Erythroblast (primary cell): ENCODE data around the gene VAC14.

Experiments
- DNase-seq, 2 experiments: peaks; one replicate each; lab custom pipeline; 2025; lab: John Stamatoyannopoulos, UW
- GATA1 ChIP-seq: IDR thresholded peaks from 2 replicates; pipeline ENCODE4 v1.6.1; 2011; ENCODE audit warnings: low read depth, mild to moderate bottlenecking, control low read depth, low read length, moderate library complexity
- POLR2A ChIP-seq: IDR thresholded peaks from 2 replicates; pipeline ENCODE4 v1.6.1; 2011; ENCODE audit warnings: mild to moderate bottlenecking, low read length

Gene VAC14

DNA sequence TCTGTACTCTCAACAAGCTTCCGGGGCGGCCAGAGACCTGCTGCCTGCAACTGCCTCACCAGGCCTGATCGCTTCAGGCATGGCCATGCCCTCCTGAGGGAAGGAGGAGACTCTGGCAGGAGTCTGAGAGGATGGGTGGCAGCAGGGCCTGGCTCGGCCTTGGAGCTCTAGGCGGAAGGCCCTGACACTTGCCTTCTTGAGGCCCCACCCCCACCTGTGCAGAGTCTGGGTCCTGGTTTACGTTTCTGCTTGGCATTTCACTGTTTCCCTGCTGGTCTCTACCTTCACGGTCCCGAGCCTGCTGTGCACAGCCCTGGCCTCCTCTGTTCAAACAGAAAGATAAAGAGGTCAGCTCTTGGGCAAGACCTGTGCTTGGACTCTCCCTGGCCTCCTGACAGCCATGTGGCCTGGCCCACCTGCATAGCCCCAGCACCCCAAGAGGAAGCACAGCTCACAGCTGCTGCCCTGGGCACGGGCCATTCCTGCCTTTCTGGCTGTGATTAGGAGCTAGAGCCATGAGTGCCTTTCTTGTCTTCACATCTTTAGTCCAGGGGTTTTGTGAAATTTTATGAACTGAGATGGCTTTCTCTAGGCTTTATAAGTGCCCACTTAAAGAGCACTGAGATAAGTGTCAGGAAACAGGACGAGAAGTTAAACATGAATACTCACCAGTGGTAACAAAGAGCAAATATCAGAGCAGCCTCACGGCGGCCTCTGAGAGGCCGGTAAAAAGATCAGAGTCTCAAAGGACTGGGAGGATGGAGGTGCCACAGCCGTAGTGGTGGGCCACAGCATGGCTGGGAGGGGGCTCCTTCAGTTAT lies 89.5 kb downstream of the VAC14 start:
- TF ChIP-seq POLR2A: no peak
- no peak for TF ChIP-seq GATA1
- DNase-seq: no peak

DNA sequence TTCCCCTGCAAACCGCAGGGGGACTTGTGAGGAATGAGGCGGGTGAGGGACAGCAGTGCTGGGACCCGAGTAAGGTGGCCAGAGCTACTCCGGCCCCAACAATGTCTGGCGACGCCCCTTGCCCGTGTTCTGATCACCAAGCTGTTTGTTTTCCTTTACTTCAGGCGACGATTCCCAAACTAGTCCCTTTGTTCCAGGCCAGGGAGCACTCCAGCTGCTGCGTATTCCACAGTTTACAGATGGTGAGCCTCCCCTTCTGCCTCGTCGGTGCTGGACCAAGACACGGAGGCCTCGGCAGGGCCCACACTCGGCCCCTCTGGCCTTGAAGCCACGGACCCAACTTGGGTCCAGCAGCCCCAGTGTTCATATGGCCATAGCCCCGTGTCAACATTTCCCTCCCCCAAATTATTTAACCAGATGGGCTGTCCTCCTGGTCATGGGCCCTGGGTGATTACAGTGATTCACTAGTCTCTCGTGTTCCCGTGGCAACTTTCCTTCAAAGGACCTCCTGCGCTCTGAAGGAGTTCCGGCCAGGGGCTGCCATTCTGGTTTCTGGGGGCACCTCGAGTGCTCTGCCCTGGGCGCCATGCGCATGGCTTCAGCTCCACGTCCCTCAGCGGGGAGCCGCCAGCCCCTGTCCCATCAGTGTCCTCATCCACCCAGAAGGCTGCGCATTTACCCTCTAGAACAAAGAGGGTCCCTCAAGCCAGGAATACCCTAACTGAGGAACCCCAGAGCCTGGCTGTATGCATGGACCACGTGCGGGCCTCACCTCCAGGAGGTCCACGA lies 90.3 kb downstream of the VAC14 start:
- no peak for TF ChIP-seq POLR2A
- no peak for TF ChIP-seq GATA1
- no peak for DNase-seq

DNA sequence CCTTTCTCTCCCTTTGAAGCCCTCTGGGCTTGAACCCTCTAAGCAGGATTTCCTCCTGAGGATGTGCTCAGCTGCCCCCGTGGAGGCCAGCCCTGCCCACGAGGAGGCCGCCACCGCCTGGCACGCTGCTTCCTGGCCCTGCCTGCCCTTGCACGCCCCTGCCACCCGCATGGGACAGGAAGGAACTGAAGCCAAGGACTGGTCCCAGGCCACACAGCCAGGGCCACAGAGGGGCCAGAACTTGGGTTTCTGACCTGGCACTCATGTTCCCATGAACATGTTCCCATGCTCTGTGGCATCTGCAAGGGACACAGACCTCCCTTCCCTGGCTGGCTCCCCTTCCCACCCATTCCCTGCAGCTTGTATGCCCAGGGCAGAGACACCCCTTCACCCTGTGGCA lies 91.0 kb downstream of the VAC14 start:
- TF ChIP-seq GATA1 (no peak), POLR2A (no peak)

DNA sequence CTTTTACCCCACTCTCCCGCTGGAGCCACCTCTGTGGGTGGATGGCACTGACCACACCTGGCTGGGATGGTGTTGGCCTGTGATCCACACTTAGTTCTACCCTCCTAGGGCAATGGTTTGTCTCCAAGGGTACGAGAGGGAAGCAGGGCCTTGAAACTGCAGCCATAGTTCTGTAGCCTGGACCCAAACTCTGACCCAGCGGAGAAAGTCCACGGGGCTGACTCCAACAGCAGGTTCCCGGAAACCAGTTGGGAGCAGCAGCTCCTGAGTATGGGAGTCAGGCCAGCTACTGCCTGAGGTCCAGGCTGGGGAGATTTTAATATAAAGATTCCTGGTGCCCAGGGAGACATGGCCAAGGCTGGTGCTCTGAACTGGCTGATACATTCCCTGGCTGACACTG lies 91.5 kb downstream of the VAC14 start:
- TF ChIP-seq GATA1: no peak
- TF ChIP-seq POLR2A: no peak
- no peak for DNase-seq

More for the DNA sequence above, 91.0 kb downstream of the VAC14 start:
- no peak for DNase-seq

DNA sequence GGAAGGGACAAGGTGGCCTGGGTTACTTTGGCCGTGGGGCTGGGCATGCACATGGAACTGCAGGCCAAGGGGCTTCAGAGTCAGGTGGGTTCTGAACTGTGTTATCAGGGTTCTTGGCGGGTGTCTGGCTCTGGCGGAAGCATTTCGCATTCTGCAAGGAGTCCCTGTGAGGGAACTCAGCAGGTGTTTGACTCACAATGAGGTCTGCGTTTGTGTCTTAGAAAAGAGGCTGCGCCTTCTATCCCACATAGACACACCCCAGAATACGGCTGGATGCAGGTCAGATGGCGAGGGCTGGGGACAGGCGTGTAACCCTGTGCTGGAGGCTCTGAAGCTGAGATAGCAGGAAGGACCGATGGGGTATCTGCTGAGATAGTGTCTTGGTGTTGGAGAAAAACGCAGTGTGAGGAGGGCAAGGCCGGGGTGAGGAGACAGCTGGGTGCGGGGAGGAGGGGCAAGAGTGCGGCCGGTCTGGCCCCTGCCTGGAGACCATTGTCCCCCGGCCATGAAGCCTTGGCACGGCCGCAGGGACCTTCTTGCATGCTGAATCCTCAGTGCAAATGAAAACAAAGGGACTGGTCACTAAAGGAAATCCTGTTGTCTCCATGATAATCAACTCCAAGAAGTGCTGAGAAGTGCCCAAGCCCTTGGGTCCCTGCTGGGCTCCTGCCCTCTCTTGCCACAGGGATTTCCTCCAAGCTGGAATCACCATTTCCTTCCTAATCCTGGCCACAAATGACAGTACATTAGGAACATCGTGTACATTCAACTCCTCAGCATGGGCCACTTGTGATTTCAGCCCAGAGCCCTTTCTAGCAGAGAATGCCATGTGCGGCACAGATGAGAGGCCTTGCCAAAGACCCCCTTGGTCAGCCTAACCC lies 92.4 kb downstream of the VAC14 start:
- no peak for TF ChIP-seq POLR2A
- TF ChIP-seq GATA1: no peak
- DNase-seq: no peak

DNA sequence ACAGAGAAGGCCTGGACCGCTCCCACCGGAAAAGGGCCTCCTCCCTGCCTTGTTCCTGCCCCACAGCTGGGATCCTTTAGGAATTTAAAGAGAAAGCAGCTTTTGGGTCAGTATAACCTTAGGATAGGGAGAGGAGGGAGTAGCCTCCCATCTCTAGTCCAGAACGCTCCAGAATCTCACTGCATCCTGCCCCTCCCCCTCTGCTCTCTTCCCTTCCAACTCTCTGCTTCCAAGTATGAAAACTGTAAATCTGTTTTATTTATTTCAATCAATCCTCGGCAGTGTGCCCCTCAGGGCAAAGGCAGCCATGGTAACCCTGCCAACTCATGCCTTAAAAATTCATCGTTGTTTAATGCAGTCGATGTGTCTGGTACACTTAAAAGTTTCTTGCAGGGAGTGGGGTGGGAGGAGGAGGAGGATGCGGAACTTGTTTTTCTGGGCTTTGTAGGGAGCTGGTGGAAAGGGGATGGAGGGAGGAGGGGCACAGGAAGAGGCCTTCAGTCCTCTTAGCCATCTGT lies 94.0 kb downstream of the VAC14 start:
- DNase-seq: no peak
- TF ChIP-seq POLR2A (no peak), GATA1 (no peak)

DNA sequence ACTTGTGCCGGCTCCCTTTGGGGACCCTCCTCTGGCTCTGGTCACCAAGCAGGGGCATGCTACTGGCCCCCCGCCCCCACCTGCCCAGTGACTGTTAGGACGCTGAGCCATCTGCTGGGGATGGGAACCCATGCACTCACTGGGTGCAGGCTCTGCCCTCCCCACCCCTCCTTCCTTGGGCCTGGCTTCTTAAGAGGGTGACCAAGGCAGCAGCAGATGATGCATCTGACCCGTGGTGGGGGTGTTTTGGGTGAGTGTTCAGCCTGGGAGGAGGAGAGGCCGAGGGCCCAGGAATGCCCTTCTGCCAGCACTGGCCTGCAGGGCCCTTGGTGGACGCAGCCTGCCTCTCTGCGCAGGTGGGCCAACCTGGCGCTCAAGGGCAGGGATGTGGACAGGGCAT lies 95.9 kb downstream of the VAC14 start:
- no peak for DNase-seq
- TF ChIP-seq GATA1 (no peak), POLR2A (no peak)

DNA sequence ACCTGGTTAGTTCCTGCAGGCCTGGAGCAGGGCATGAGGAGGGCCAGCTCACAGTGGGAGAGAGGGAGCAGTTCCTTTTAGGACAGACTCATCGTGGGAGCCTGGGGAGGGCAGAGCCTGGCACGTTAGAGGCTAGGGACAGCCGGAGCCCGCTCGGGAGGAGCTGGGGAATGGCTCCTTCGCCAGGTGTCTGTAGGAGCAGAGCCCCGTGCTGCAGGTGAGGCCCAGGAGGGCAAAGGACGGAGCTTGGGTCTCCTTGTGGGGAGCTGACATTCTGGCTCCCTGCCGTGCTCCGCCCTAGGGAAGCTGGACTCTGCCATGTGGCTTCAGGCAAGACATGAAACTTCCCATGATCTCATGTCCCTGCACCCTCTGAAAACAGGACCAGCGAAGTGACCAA lies 96.4 kb downstream of the VAC14 start:
- no peak for DNase-seq
- TF ChIP-seq GATA1 (no peak), POLR2A (no peak)

DNA sequence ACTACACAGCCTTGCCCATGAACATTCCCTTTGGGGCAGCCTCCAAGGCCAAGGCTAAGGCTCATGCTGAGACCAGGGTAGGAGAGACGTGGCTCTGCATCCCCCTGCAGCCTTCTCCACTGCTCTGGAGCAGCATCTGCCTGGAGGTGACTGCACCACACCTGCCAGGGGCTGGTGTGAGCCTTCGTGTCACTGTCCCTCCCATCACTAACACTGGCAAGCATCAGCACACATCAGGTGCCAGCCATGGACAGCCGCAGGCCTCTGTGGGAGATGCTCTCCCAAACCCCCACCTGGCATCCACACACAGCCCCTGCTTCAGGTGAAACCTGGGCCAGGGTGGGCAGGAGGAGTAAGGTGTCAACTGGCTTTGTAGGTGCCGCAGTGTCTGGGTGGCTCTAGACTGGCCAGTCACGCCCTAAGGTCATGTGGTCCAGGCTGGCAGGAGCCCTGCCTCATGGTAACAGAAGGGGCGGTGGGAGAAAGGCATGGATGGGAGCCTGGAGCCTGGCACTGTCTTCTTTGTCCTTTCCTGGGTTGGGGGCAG lies 97.0 kb downstream of the VAC14 start:
- TF ChIP-seq GATA1: no peak
- TF ChIP-seq POLR2A: no peak
- no peak for DNase-seq

DNA sequence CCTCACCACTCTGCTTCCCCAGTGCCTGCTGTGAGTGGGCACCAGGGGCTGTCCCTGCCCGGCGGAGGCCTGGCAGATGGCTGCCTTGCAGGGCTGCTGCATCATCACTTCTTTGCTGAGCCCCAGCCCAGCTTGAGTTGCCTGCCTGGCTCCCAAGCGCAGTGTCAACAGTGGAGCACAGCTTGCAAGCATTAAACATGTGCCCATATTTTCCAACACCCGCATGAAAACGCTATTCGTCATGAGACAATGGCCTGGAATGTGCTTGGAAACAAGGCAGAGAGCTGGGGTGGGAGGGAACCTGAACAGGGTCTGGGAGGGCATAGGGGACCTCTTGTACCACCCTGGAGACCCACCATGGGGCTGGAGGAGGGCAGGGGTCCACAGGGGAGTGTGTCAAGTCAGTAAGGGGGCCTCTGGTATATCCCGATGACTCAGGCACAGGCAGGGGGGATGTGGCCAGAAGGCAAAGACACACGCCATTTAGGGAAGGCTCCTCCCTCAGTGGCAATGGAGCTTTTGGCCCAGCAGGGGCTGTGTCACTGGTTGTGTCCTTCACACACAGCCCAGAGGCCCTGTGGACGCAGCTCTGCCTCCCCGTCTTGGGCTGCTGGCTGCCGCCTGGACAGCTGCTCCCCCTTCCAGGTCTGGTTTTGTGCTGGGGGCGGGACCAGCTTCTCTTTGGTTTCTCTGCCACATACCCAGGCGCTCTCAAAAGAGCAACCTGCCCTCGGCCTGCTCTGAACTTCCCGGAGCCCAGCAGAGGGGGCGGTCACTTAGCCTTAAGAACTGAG lies 97.7 kb downstream of the VAC14 start:
- no peak for TF ChIP-seq POLR2A
- no peak for TF ChIP-seq GATA1
- no peak for DNase-seq

DNA sequence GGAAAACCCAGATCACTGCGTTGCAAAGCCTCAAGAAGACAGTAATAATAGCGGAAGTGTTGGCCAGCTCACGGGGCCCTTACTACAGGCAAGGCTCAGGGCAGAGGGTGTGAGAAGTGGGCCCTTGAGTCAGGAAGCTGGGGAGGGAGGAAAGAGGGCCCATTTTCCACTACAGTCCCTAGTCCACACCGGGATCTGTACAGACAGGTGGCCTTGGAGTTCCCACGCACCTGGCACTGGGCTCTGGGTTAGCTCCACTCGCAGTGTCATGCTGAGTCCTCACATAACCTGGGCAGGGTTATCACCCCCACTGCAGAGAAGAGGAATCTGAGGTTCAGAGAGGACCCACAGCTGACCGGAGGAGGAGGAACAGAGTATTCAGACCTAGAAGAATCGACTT lies 98.3 kb downstream of the VAC14 start:
- DNase-seq: peak in 1 of 2 experiments; percentile 24
- TF ChIP-seq GATA1 (no peak), POLR2A (no peak)

DNA sequence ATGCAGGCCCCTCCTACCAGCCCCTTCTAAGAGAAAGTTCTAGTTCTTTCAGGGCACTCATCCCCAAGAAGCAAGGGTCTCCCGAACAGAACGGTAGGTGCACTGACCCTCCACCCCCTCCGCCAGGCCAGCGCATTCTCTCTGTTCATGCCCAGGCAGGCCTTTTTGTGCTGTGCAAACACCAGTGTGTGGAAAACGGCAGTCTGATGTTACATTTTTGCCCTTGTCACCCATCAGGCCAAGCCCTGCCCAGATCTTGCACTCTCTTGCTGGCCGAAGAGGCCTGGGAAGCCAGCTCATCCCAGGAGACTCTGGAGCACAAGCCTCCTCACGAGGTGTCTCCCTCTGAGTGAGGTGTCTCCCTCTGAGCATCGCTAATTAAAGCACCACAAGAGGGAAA lies 99.0 kb downstream of the VAC14 start:
- TF ChIP-seq GATA1 (no peak), POLR2A (no peak)
- no peak for DNase-seq
